Measurements from ENCODE around the gene ALG1.
"Not testable (repeated sequence)": the region's sequence is repeated elsewhere in the genome, so short reads cannot be mapped to it uniquely, and the experiment has no call there.

The ALG1 gene

DNA sequence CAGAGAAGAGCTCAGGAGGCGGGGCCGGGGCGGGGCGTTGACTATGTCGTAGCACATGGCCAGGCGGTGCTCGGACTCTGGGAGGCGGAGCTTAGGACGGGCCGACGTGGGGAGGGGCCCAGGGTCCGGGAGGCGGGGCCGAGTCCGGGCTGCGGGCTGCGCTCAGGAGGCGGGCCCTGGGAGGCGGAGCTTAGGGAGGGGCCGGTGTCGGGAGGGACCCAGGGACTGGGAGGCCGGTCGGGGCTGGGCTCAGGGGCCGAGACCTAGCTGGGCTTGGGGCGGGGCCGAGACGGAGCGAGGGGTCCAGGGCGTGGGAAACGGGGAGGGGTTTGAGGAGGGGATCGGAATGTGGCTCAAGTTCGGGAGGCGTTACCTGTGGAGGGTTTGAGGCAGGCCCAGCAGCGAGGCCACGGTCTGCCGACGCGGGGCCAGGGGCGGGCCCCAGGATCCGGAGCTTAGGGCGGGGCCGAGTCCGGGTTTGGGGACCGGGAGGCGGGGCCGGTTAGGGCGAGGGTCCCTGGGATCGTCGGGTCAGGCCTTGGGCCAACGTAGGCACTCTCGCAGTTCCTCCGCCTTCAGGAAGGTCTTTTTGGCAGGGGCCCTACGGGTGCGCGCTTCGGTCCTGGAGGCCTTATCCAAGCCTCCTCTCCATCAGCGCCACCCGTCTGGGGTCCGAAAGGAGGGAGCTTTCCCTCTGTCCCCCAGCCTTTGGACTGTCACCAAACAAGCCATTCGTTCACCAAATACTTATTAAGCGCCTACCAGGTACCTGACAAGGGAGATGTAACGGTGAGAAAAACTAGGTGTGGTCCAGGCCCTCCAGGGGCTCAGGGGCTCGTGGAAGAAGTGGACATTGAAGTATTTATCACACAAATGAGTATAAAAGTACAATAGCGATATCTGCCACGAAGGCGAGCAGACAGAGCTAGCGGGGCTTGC is 26.8 kb downstream of the ALG1 start:
- DNase-seq (ENCODE audit: low spot score), result not testable (repeated sequence)

DNA sequence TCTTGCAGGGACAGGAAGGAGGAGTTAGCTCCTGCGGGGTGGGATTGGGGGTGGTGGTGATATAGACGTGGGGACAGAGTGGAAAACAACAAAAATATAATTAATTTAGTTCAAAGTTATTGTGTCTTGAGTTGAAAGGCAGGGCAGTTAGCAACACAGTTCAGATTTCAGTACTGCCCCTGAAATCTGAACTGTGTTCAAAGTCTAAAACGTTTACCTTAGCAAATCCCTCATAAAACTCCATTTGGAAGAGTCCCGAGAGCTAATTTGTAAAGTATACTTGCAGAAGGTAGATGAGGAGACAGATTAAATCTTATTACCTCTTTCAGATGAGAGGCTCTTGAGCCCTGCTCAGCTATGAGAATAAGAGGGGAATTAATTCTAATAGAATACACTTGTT is 27.5 kb downstream of the ALG1 start:
- DNase-seq (ENCODE audit: low spot score), result not testable (repeated sequence)

- not testable (repeated sequence) for DNase-seq (ENCODE audit: low spot score)
These were observed 31.8 kb downstream of the ALG1 start for GRCh38 chr16:5103296-5104032.

GRCh38 chr16:5105039-5105438 is 33.4 kb downstream of the ALG1 start:
- not testable (repeated sequence) for DNase-seq (ENCODE audit: low spot score)

DNA sequence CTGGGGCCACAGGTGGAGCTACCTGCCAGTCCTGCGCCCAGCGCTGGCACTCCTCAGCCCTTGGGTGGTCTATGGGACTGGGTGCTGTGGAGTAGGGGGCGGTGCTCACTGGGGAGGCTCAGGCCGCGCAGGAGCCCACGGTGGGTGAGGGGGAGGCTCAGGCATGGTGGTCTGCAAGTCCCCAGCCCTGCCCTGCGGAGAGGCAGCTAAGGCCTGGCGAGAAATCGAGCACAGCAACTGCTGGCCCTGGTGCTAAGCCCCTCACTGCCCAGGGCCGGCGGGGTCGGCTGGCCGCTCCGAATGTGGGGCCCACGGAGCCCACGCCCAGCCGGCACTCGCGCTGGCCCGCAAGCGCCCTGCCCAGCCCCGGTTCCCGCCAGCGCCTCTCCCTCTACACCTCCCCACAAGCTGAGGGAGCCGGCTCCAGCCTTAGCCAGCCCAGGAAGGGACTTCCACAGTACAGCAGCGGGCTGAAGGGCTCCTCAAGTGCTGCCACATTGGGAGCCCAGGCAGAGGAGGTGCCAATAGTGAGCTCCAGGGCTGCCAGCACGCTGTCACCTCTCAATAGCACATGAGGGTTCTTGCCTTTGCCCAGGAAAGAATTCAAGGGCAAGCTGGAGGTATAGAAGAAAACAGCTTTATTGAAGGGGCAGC is 37.0 kb downstream of the ALG1 start:
- DNase-seq (ENCODE audit: low spot score), result no peak

- not testable (repeated sequence) for DNase-seq (ENCODE audit: low spot score)
These were observed 39.3 kb downstream of the ALG1 start for GRCh38 chr16:5110933-5111332.

DNA sequence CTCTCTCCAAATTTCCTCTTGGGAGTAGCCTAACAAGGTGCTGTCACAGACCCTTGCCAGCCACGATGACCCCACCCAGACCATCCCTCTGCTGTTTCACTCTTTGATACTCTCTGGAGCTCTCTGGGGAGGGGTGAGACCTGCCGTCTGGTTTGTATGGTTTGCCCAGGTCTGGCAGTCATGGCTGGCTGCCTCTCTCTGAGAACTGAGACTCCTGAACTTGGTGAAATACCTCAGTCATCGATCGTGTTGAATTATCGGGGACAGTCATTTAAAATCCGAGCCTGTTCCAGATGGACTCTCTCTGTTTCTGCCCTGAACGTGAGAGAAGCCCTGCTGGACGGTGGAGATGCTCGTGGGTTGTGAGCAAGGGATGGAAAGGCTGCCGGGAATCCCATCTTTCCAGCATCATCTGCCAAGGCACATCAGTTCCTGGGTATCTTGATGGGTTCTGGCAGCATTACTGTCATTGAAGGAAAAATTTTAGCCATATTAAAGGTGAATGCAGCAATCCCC is 45.2 kb downstream of the ALG1 start:
- not testable (repeated sequence) for DNase-seq (ENCODE audit: low spot score)

DNA sequence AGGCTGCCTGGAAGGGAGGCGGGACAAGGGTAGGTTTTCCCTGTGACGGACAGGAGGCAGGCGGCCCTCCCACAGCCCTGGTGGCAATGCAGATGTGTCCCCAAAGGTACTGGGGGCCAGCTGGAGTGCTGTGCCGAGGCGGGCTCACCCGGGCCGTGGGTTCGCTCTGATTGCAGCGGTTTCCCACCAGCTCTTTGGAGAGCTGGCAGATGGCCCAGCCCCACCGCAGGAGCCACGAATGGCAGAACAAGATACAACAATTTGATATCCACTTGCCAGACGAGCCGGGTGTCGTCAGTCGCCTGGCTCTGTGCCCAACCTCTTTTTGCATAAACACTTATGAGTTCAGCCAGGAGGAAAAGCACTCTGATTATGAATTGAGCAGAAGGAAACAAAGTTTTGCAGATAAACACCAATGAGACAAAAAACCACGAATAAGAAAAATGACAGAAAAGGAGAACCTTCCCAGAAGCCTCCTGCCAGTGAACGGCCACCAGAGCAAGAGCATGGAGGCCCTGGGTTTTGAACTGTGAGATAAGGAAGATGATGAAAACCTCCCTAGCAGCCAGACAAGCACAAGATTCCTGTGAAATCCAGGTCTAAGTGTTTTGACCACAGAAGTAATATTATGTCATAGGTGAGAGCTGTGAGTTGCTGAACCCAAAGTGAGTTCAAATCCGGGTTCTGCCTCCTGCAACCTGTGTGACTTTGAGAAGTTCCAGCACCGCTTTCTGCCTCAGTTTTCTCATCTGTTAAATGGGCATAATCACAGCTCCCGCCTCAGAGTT is 45.9 kb downstream of the ALG1 start:
- DNase-seq (ENCODE audit: low spot score), result not testable (repeated sequence)

- not testable (repeated sequence) for DNase-seq (ENCODE audit: low spot score)
These were observed 59.9 kb downstream of the ALG1 start for GRCh38 chr16:5131467-5132004.

GRCh38 chr16:5132915-5133600 is 61.4 kb downstream of the ALG1 start:
- not testable (repeated sequence) for DNase-seq (ENCODE audit: low spot score)

GRCh38 chr16:5134739-5135452 is 63.3 kb downstream of the ALG1 start:
- not testable (repeated sequence) for DNase-seq (ENCODE audit: low spot score)
